HG03139 (cell line): ENCODE data around the gene SEC16B.

Source experiments
- ATAC-seq: cut with Tn5 transposase; IDR thresholded peaks from one replicate; pipeline ENCODE4 v1.9.1; 2021; ENCODE audit not compliant: unreplicated experiment

The SEC16B gene

GRCh38 chr1:177944016-177944949, 25.6 kb downstream of the SEC16B start:
- no peak for ATAC-seq

- no peak for ATAC-seq
These were observed 27.9 kb downstream of the SEC16B start for GRCh38 chr1:177941976-177942375.

DNA sequence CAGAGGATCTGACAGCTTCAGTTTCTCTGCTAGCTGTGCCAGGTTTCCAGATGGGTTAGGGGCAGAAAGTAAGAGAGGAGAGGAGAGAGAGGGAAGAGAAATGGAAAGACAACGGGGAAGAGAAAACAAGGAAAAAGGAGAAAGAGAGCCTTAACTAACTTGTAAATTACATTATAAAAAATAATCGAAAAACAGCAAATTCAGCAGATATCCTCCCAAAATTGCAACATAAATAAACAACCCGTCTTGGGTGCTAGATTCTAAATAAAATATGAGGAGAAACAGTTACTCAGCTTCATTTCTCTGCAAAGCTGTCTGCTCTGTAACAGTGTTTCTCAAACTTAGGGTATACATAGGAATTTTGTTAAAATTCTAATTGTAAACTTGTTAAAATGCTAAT, 29.2 kb downstream of the SEC16B start:
- ATAC-seq = no peak

DNA sequence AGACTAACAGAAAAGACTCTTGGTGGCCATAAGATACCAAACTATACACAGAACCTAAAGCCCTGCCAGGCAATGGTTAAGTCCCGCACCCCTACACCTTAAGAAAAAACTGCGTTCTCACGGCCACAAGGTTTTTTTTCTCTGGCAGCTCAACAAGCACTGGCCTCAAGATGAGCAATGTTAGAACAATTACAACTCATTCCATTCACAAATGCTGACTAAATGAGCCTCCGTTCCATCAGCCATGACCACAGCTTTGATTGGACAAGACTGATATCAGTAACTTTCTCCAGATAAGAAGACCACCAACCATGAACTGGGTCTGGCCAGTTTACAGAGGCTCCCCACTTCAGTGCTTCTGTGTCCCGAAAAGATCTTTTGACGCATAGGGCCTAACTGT, 31.9 kb downstream of the SEC16B start:
- ATAC-seq = no peak

DNA sequence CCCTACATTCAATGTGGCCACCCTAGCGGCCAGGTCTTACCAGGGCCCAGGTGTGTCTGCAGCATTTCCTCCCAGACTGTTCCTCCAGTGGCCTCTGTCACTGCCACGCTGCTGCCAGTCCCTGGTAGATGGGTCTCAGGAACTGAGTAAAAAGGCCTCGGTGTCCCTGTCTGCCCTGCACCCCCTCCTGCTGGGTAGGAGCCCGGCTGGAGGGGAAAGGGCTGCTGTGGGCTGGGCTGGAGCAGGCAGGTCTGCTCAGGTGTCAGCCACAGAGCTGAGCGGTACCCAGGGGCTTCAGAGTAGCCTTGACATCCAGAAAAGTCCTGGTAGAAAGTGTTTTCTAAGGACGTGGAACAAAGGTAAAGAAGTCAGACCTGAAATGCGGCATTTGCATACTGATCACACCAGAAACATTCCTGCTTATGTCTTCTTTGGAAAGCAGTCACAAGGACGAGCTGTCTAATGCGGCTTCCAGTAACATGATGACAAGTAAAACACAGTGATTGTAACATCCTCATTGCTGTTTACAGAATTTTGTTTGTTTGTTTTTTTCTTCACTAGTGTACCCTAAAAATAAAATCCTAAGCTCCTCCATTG, 32.6 kb downstream of the SEC16B start:
- no peak for ATAC-seq

DNA sequence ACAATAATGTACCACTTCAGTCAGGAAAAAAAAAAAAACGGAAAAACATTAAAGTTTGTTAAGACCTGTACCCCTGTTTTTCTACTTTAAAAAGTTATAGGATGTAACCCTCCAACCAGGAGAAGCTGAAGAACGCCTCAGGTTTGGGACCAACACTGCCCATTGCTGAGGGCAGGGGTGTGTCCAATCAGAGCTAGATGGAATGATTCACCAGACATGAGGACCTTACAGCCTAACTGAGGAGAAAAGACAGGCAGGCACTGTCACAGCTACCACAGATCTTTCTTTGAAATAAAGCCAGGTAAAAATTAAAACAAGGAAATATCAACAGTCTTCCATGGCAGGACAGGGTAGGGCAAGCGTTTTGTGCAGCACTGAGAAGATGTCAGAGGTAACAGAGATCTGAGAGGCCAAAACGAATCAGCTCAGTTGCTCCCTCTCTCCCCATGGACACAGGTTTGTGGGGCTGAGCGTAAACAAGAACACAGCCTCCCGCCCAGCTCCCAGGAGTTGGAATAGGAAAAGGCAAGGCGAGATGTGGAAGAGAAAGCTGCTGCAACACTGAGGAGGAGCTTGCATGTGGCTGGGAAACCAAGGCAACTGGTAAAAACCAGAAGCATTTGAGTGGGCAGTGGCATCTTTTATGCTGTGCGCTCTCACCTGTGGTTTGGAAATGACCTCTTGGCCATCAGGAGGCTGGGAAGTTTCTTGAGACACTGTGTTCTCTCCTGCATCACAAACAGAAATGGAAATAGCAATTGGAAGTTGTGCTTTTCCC, 34.0 kb downstream of the SEC16B start:
- ATAC-seq = no peak

DNA sequence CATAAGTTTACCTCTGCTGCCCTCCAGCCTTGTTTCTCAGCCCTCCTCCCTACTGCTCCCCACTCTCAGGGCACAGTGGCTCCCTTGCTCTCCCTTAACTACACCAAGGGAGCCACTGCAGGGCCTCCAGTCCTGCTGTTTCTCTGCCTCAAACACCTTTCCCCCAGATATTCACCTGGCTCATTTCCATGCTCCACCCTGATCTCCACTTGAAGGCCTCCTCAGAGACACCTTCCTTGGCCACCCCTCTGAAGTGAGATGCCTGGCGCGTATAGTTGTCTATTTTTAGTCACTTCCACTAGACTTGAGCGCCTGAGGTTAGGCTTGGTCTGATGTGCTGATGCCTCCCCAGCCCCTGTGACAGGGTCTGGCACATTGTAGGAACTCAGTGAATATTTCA, 34.9 kb downstream of the SEC16B start:
- no peak for ATAC-seq

DNA sequence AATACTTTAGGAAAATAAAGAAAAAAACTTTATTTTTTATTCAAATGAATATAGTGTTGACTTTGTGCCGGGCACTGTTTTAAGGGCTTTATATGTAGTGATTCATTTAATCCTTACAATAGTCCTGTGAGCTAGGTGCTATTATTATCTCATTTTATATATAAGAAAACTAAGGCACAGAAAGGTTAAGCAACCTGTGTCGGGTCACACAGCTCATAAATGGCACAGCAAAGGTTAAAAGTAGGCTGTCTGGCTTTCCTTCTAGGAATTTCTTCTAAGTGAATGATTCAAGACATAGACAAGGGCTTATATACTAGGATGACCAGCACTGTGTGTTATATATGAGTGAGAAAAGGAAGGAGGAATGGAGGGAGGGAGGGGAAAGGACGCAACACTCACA, 35.4 kb downstream of the SEC16B start:
- ATAC-seq = no peak

- ATAC-seq = no peak
These were observed 36.0 kb downstream of the SEC16B start for GRCh38 chr1:177933881-177934280.

DNA sequence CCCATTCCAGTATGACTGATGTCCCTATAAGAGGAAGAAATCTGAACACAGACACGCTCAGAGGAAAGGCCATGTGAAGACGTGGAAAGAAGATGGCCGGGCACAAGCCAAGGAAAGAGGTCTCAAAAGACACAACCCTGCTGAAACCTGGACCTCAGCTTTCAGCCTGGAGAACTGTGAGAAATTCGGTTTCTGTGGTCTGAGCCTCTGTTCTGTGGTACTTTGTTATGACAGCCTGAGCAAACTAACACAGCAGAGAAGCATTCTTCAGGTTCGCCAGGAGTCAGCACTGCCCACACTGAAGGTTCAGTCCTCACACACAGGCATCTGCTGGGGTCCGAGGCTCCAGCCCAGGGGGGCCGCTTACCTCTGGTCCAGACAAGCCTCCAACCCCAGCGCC, 37.7 kb downstream of the SEC16B start:
- ATAC-seq = no peak

DNA sequence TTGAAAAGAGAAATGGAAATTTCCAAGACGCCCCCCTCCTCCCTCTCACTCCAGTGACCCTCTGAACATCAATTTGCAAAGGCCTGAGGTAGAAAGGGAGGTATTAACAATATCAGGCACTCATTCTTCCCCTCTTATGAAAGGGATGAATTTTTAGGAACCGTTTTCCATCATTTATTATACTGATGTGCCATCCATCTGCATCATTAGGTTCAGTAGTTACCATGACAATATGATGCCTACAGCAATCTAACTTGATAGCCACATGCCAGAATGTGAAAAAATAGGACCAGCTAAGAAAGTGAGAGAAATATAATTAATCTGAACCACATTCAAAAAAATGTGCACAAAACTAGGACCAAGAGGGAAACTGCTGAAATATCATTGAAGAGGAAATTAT, 40.9 kb downstream of the SEC16B start:
- no peak for ATAC-seq

GRCh38 chr1:177928194-177928593, 41.7 kb downstream of the SEC16B start:
- no peak for ATAC-seq

DNA sequence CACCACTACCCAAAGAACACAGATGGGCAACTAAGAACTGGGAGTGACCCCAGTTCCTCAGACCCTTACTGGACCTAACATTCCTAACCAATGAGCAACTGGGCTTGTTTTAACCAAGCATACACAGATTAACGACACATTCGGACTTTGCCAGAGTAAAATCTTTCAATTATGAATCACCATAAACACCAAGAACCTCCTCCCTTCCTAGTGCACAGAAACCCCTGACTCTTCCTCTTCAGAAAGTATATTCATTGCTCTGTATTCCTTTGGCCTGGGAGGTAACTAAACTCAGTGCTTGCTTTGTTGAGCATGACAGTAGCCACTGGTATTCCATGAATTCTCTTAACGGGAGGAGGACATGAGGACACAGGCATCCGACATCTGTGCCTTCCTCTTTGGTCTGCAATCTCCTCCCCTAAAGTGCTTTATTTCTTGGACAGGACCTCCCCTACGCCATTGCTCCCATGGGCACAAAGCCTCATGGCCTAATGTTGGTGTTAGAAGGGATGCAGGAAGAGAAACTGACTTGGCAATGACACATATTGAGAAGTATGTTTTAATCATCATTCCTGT, 42.7 kb downstream of the SEC16B start:
- no peak for ATAC-seq

DNA sequence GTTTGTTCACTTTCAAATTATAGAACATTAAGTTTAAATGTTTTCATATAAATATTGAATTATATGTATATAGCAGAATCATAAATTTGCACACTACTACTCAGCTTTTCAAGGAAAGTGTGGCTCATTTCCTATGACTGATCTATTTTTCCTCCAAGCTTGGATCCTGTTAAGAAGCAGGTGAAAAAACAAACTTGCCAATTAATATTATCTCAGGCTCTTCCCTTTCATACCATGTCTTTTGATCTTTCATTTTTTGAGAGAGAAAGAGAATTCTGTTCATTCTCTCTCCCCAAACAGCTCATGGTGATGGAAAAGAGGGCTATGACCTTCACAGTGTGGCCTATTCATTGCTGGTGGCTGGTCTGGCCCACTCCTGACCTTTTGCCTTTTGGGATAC, 43.7 kb downstream of the SEC16B start:
- ATAC-seq = no peak

DNA sequence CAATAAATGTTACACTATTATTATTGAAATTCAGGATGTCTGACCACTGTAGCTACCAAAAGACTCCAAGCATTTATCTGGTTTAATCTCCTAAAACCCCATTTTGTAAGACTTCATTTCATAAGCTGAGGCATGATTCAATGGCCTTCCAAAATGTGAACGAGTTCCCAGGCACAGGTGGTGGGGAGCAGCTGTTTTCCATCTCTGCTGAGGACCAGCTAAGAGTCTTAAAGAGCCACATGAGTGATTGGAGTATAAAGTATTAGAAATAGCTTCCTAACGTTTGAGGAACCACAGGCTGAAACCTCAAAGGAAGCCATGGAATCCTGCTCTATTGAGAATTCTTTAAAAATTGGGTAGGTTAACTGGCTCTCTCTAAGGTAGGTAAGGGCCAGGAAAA, 44.9 kb downstream of the SEC16B start:
- ATAC-seq = no peak

- no peak for ATAC-seq
These were observed 46.4 kb downstream of the SEC16B start for GRCh38 chr1:177923441-177923840.

GRCh38 chr1:177922209-177922608, 47.6 kb downstream of the SEC16B start:
- no peak for ATAC-seq

DNA sequence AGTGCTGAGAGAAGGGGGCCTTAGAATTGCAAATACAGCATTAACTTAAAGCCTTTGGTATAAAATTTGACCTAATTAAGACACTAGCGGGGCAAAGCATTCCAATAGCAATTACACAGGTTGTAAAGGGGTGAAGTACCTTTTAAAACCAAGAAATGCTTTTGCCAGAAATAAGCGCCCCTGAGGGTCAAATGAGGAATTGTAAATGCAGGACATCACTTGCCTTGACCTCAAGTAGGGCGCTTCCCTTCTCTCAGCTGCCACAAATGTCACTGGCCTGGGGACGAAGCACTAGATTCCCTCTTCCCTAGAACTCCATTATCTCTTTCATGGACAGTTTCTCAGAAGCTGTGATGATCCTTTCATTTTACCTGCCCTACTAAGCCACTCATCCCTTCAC, 48.3 kb downstream of the SEC16B start:
- no peak for ATAC-seq

- ATAC-seq = no peak
These were observed 49.8 kb downstream of the SEC16B start for GRCh38 chr1:177920091-177920490.

DNA sequence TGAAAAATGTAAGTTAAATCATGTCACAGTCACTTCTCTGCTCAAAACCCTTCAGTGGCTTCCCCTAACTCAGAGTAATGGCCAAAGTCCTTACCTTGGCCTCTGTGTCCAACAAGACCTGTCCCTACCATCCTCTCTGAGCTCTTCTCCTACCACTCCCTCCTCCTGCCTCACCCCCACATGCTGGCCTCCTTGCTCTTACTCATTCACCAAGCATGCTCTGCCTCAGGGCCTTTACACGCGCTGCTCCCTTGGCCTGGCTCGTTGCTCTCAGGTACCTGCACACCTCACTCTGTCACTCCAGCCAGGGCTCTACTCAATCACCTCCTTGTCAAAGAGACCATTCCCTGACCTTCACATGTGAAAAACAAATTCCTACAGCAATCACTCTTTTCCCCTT, 54.2 kb downstream of the SEC16B start:
- no peak for ATAC-seq

- no peak for ATAC-seq
These were observed 55.3 kb downstream of the SEC16B start for GRCh38 chr1:177914603-177915002.
